HepG2 (cell line): Measurements from ENCODE around the gene METTL26. TPM values are rescaled to one million over a fixed set of nuclear protein-coding genes. Genes with fewer than 3 reads are reported as not detected.

Experiments used
- ATAC-seq: fragments of 200-7000 bp; cut with Tn5 transposase; 3 replicates; pipeline ENCODE4 v1.9.1; 2020; ENCODE audit warnings: mild to moderate bottlenecking, moderate library complexity
- BruUV-seq: library from RNA; stranded (reverse); fragments of 400-500 nt; replicated peaks from 2 replicates; lab custom pipeline; 2021; lab: Mats Ljungman, UMichigan
- CTCF ChIA-PET: fragments of 300-600 bp; formaldehyde crosslinking; extraction: SDS; loops from one replicate; lab custom pipeline; 2021; ENCODE audit warnings: low total read pairs, inconsistent platforms, low intra/inter-chr PET ratio; lab: Yijun Ruan, JAX
- POLR2A ChIA-PET: fragments of 350-600 bp; sonication (Branson Sonifier 250); formaldehyde crosslinking; loops from one replicate; lab custom pipeline; 2020; ENCODE audit warnings: antibody characterized with exemption, inconsistent platforms; lab: Yijun Ruan, JAX
- DNase-seq: peaks from one replicate; pipeline ENCODE4 v3.0.0-alpha.2; 2015; ENCODE audit warnings: low spot score
- FAIRE-seq: peaks from 3 replicates; lab custom pipeline; 2011; peaks lifted over from hg19 to GRCh38; lab: Jason Lieb, UNC
- H2AFZ ChIP-seq: one replicate; pipeline ENCODE4 v1.6.1; 2011; ENCODE audit warnings: low read length, inconsistent platforms
- H3K27ac ChIP-seq: fragments of 300-600 bp; 3 replicates; pipeline ENCODE4 v1.8.0; 2011; ENCODE audit warnings: mixed run types, mild to moderate bottlenecking, mixed read lengths, low read length, inconsistent platforms; ENCODE audit not compliant: insufficient read depth; ENCODE audit errors: extremely low read length
- H3K27me3 ChIP-seq, 2 experiments: fragments of 200-600 bp in 1 of 2; 2 replicates in 1 of 2; 3 replicates in 1 of 2; pipeline versions ENCODE4 v1.6.0 to v1.8.0; 2011; ENCODE audit warnings: low read length in 2 of 2, mild to moderate bottlenecking in 2 of 2, moderate library complexity in 2 of 2, inconsistent platforms in 1 of 2; ENCODE audit not compliant: insufficient read depth in 2 of 2, control insufficient read depth in 1 of 2
- H3K36me3 ChIP-seq, 2 experiments: fragments of 200-600 bp in 1 of 2; replicated peaks in 1 of 2; 2 replicates in 1 of 2; 3 replicates in 1 of 2; pipeline versions ENCODE4 v1.5.1 to v1.8.0; 2011; ENCODE audit warnings: low read length in 2 of 2, inconsistent platforms in 1 of 2; ENCODE audit not compliant: insufficient read depth in 2 of 2, control insufficient read depth in 1 of 2
- H3K4me1 ChIP-seq: 2 replicates; pipeline ENCODE4 v1.5.1; 2012; ENCODE audit warnings: low read length, inconsistent platforms; ENCODE audit not compliant: insufficient read depth
- H3K4me2 ChIP-seq: 2 replicates; pipeline ENCODE4 v1.6.0; 2011; ENCODE audit warnings: low read depth, low read length, inconsistent platforms
- H3K4me3 ChIP-seq, 3 experiments: fragments of 200-600 bp in 1 of 3; sonication (generic), shearing (Covaris generic) in 1 of 3; replicated peaks in 1 of 3; 2 replicates each; pipeline ENCODE4 v1.5.1; 2011 to 2016; ENCODE audit warnings: low read length in 3 of 3, inconsistent platforms in 2 of 3, low read depth in 2 of 3, mild to moderate bottlenecking in 2 of 3, control low read depth in 1 of 3, mixed read lengths in 1 of 3; ENCODE audit not compliant: insufficient read depth in 1 of 3
- H3K79me2 ChIP-seq: one replicate; pipeline ENCODE4 v1.6.1; 2011; ENCODE audit warnings: low read length, inconsistent platforms; ENCODE audit not compliant: insufficient read depth
- H3K9ac ChIP-seq: 2 replicates; pipeline ENCODE4 v1.6.0; 2011; ENCODE audit warnings: mild to moderate bottlenecking, low read depth, low read length, inconsistent platforms; ENCODE audit not compliant: insufficient read depth
- H3K9me3 ChIP-seq: 2 replicates; pipeline ENCODE4 v1.5.1; 2012; ENCODE audit warnings: mild to moderate bottlenecking, low read length
- H4K20me1 ChIP-seq: 2 replicates; pipeline ENCODE4 v1.6.0; 2011; ENCODE audit warnings: inconsistent platforms, mild to moderate bottlenecking, low read length, moderate library complexity; ENCODE audit not compliant: insufficient read depth
- CHD2 ChIP-seq: IDR thresholded peaks from 2 replicates; pipeline ENCODE4 v1.6.1; 2011; ENCODE audit warnings: low read depth, low read length, improper control_type of control experiment
- CREB1 ChIP-seq, 2 experiments: fragments of 450-650 bp in 1 of 2; IDR thresholded peaks; 2 replicates each; pipeline ENCODE4 v1.6.1; 2016 to 2017; ENCODE audit warnings: control low read depth in 1 of 2, mild to moderate bottlenecking in 1 of 2, missing compliant biosample characterization in 1 of 2, missing genetic modification characterization in 1 of 2
- CREB3 ChIP-seq: sonication (generic); formaldehyde crosslinking; IDR thresholded peaks from 2 replicates; pipeline ENCODE4 v1.5.0; 2020; ENCODE audit warnings: missing genetic modification reagents
- CTCF ChIP-seq: sonication (generic); formaldehyde crosslinking; IDR thresholded peaks from 2 replicates; pipeline ENCODE4 v1.5.0; 2020; ENCODE audit warnings: mild to moderate bottlenecking, missing genetic modification reagents, moderate library complexity
- EHMT2 ChIP-seq: fragments of 200-600 bp; sonication (generic); IDR thresholded peaks from 2 replicates; pipeline ENCODE4 v1.7.0; 2017; ENCODE audit warnings: antibody characterized with exemption, low read depth, low read length, borderline replicate concordance
- FOSL2 ChIP-seq: sonication (generic); formaldehyde crosslinking; IDR thresholded peaks from 2 replicates; pipeline ENCODE4 v1.4.0; 2020; ENCODE audit warnings: missing genetic modification reagents
- HNRNPLL ChIP-seq: fragments of 200-400 bp; formaldehyde crosslinking; IDR thresholded peaks from 2 replicates; pipeline ENCODE4 v1.6.1; 2017; ENCODE audit warnings: mild to moderate bottlenecking, low read depth, low read length; ENCODE audit not compliant: poor library complexity, severe bottlenecking
- HOXA7 ChIP-seq: sonication (generic); formaldehyde crosslinking; IDR thresholded peaks from 2 replicates; pipeline ENCODE4 v1.8.1; 2022; ENCODE audit warnings: mild to moderate bottlenecking, missing genetic modification reagents, moderate library complexity
- HOXD1 ChIP-seq: sonication (generic); formaldehyde crosslinking; IDR thresholded peaks from 2 replicates; pipeline ENCODE4 v1.5.0; 2020; ENCODE audit warnings: missing genetic modification reagents
- KDM5B ChIP-seq: sonication (generic); formaldehyde crosslinking; IDR thresholded peaks from 2 replicates; pipeline ENCODE4 v1.4.0; 2020; ENCODE audit warnings: missing genetic modification reagents, mild to moderate bottlenecking, borderline replicate concordance
- KLF9 ChIP-seq: IDR thresholded peaks from 2 replicates; pipeline ENCODE4 v1.6.1; 2016; ENCODE audit warnings: low read depth
- MAX ChIP-seq: IDR thresholded peaks from 2 replicates; pipeline ENCODE4 v1.6.1; 2012; ENCODE audit warnings: inconsistent platforms
- MAZ ChIP-seq, 2 experiments: sonication (generic) in 1 of 2; formaldehyde crosslinking in 1 of 2; IDR thresholded peaks; 2 replicates each; pipeline versions ENCODE4 v1.5.0 to v1.6.1; 2012 to 2020; ENCODE audit warnings: low read depth in 2 of 2, mild to moderate bottlenecking in 2 of 2, borderline replicate concordance in 1 of 2, improper control_type of control experiment in 1 of 2, low read length in 1 of 2, missing genetic modification reagents in 1 of 2, moderate library complexity in 1 of 2
- MEF2D ChIP-seq: sonication (generic); formaldehyde crosslinking; IDR thresholded peaks from 2 replicates; pipeline ENCODE4 v1.5.1; 2020; ENCODE audit warnings: mild to moderate bottlenecking, missing genetic modification reagents
- PBX2 ChIP-seq: IDR thresholded peaks from 2 replicates; pipeline ENCODE4 v1.6.1; 2016; ENCODE audit warnings: control low read depth
- PITX1 ChIP-seq: sonication (generic); formaldehyde crosslinking; IDR thresholded peaks from 2 replicates; pipeline ENCODE4 v1.5.1; 2020; ENCODE audit warnings: mild to moderate bottlenecking, missing genetic modification reagents
- SP2 ChIP-seq: sonication (generic); formaldehyde crosslinking; IDR thresholded peaks from 2 replicates; pipeline ENCODE4 v1.5.1; 2020; ENCODE audit warnings: mild to moderate bottlenecking, missing genetic modification reagents
- SP4 ChIP-seq: sonication (generic); formaldehyde crosslinking; IDR thresholded peaks from 2 replicates; pipeline ENCODE4 v1.8.1; 2023; ENCODE audit warnings: mild to moderate bottlenecking, missing genetic modification reagents
- ZNF136 ChIP-seq: sonication (generic); formaldehyde crosslinking; IDR thresholded peaks from 2 replicates; pipeline ENCODE4 v1.8.1; 2022; ENCODE audit warnings: low read depth, mild to moderate bottlenecking, moderate library complexity, missing genetic modification reagents
- ZNF343 ChIP-seq: sonication (generic); formaldehyde crosslinking; IDR thresholded peaks from 2 replicates; pipeline ENCODE4 v1.4.0; 2020; ENCODE audit warnings: mild to moderate bottlenecking, missing genetic modification reagents
- ZNF75D ChIP-seq: sonication (generic); formaldehyde crosslinking; IDR thresholded peaks from 2 replicates; pipeline ENCODE4 v1.8.1; 2023; ENCODE audit warnings: missing genetic modification reagents, mild to moderate bottlenecking, borderline replicate concordance
- WGBS: methylation state at CpG from one replicate; pipeline ENCODE4 v1.1.6; 2017; ENCODE audit warnings: low lambda C conversion rate; 5-methylcytosine and 5-hydroxymethylcytosine counted together
- in situ Hi-C: cut with HindIII; loops from 2 replicates; pipeline ENCODE4 v1.10.0; 2017; ENCODE audit warnings: low pct_unique_long_range_greater_than_20kb; ENCODE audit not compliant: extremely low pct_ligation_motif_present
- intact Hi-C: fragments of 100-400 bp; cut with micrococcal nuclease; formaldehyde crosslinking; loops from one replicate; pipeline ENCODE4 v1.10.0; 2022; ENCODE audit not compliant: unreplicated experiment
- polyA plus RNA-seq, 8 experiments: library from polyadenylated mRNA; depleted of rRNA in 3 of 8; stranded (reverse) in 7 of 8; unstranded in 1 of 8; fragments of >200 nt; fragmentation: Illumina TruSeq in 4 of 8; extraction: Trizol in 4 of 8; gene quantifications; 2 replicates each; pipeline versions ENCODE4 v1.2.1 to v1.2.3, GENCODE V29; 2011 to 2016; ENCODE audit warnings: low read depth in 4 of 8, missing spikeins in 1 of 8, mixed read lengths in 1 of 8; ENCODE audit not compliant: insufficient read depth in 1 of 8
- total RNA-seq, 5 experiments: library from RNA; depleted of rRNA; stranded (reverse); fragments of >200 nt; fragmentation: Illumina TruSeq; extraction: Trizol; gene quantifications; 2 replicates each; pipeline ENCODE4 v1.2.3, GENCODE V29; 2016; ENCODE audit warnings: low read depth in 1 of 5

The METTL26 gene
- total and polyA plus RNA-seq, 2 of the 13 experiments (the other 11 are each of a cell fraction or from before 2014, with no cell fraction given) = 65.5 to 70.1 TPM

GRCh38 chr16:589658-590187 lies 46.4 kb downstream of the METTL26 start, which contains the start of gene RAB40C:
TSS of gene RAB40C (plus strand) at chr16:590066. CDS start at chr16:590292, 226 bp downstream.
- peaks cover 44% of the 10 kb centered on the region for H3K79me2 ChIP-seq
- ATAC-seq (peak; percentile 79), DNase-seq (peak; percentile 93), FAIRE-seq (peak; percentile 23)
- H2AFZ ChIP-seq = no peak within 1 kb of the TSS
- H3K27me3 ChIP-seq = no peaks in the 10 kb centered on the region
- peak within 1 kb of the TSS; percentile 95 for H3K4me2 ChIP-seq
- peaks cover 14% of the 10 kb centered on the region; the same call in 1 of the 2 replicates for H4K20me1 ChIP-seq
- H3K27ac ChIP-seq = peak within 1 kb of the TSS; percentile 99
- POLR2A ChIA-PET = no interaction called here
- in situ Hi-C loops = no loop called here
- 0 out of 5 replicates have a peak, but pooled peaks cover 0 to 3% of the 10 kb centered on the region in 2 experiments for H3K36me3 ChIP-seq
- peak within 1 kb of the TSS; percentile 94 to 96 (median 96) for H3K4me3 ChIP-seq
- peaks cover 68% of the 10 kb centered on the region for H3K4me1 ChIP-seq
- intact Hi-C loops = loop anchor here (10.0 kb wide), 1 partner anchor 55 kb away; the partner anchor contains the start of genes MCRIP2 and WDR90
- H3K9me3 ChIP-seq = no peaks in the 10 kb centered on the region
- CTCF ChIA-PET = no interaction called here
- H3K9ac ChIP-seq = peak within 1 kb of the TSS; percentile 97
- no TSS peak for BruUV-seq
- WGBS = 0% methylated on average over 15 of the region's 67 CpGs
- TF ChIP-seq SP2 (CRISPR knock-in tag) (peak; percentile 71), KLF9 (CRISPR knock-in tag) (0 out of 2 replicates have a peak, but pooled peaks have one; percentile 6), PITX1 (CRISPR knock-in tag) (peak; percentile 61; the same call in 1 of the 2 replicates), FOSL2 (CRISPR knock-in tag) (peak; percentile 18; the same call in 1 of the 2 replicates), CTCF (CRISPR knock-in tag) (peak; percentile 50), ZNF136 (0 out of 2 replicates have a peak, but pooled peaks have one; percentile 33), CREB3 (CRISPR knock-in tag) (no peak), PBX2 (CRISPR knock-in tag) (peak; percentile 95), HOXA7 (CRISPR knock-in tag) (no peak), ZNF75D (CRISPR knock-in tag) (no peak), MAX (peak; percentile 11; the same call in 1 of the 2 replicates), CHD2 (peak; percentile 81), SP4 (peak; percentile 78), MEF2D (CRISPR knock-in tag) (0 out of 2 replicates have a peak, but pooled peaks have one; percentile 20), MAZ (IDR thresholded peaks at IDR 0.05; ENCODE audit: borderline replicate concordance, low read depth, low read length) (peak; percentile 26; the same call in 1 of the 2 replicates), MAZ (CRISPR knock-in tag; IDR thresholded peaks at IDR 0.05; ENCODE audit: low read depth) (no peak), KDM5B (CRISPR knock-in tag) (0 out of 2 replicates have a peak, but pooled peaks have one; percentile 8), HNRNPLL (peak; percentile 92), ZNF343 (no peak), EHMT2 (no peak), HOXD1 (CRISPR knock-in tag) (no peak), CREB1 (IDR thresholded peaks at IDR 0.05) (peak; percentile 85), CREB1 (CRISPR knock-in tag; IDR thresholded peaks at IDR 0.05) (no peak; the same call in 1 of the 2 replicates)
